Suprapubic skin (tissue), 4 donors: ENCODE measurements around the gene PTPN20. TPM values are rescaled to one million over a fixed set of nuclear protein-coding genes. Genes with fewer than 3 reads are reported as not detected.
A peak's percentile ranks its signal among the peaks of the same experiment; 100 is the strongest.

Source experiments
- DNase-seq, 2 donors: peaks; one replicate each; pipeline ENCODE4 v3.0.0-alpha.2; 2019; ENCODE audit warnings: low spot score in 2 of 2
- H3K27ac ChIP-seq: fragments of 200-600 bp; sonication (generic); one replicate; pipeline ENCODE4 v1.5.1; 2019
- H3K27me3 ChIP-seq: fragments of 200-600 bp; sonication (generic); one replicate; pipeline ENCODE4 v1.5.1; 2019
- H3K36me3 ChIP-seq: fragments of 200-600 bp; sonication (generic); one replicate; pipeline ENCODE4 v1.5.1; 2019
- H3K4me1 ChIP-seq: fragments of 200-600 bp; sonication (generic); one replicate; pipeline ENCODE4 v1.5.1; 2019
- H3K4me3 ChIP-seq: fragments of 200-600 bp; sonication (generic); one replicate; pipeline ENCODE4 v1.5.1; 2019; ENCODE audit warnings: mild to moderate bottlenecking
- H3K9me3 ChIP-seq: fragments of 200-600 bp; sonication (generic); one replicate; pipeline ENCODE4 v1.5.1; 2019
- CTCF ChIP-seq, 2 donors: fragments of 200-600 bp in 1 of 2; fragments of 450-650 bp in 1 of 2; sonication (generic) in 1 of 2; IDR thresholded peaks; one replicate each; pipeline ENCODE4 v1.5.1; 2016 to 2019; ENCODE audit warnings: antibody characterized with exemption in 2 of 2, mild to moderate bottlenecking in 1 of 2, moderate library complexity in 1 of 2
- EP300 ChIP-seq: sonication (generic); formaldehyde crosslinking; IDR thresholded peaks from one replicate; pipeline ENCODE4 v1.6.1; 2017; ENCODE audit warnings: antibody characterized with exemption
- POLR2A ChIP-seq, 2 donors: fragments of 450-650 bp; IDR thresholded peaks; one replicate each; pipeline ENCODE4 v1.6.1; 2017; ENCODE audit warnings: antibody characterized with exemption in 2 of 2, mild to moderate bottlenecking in 2 of 2, moderate library complexity in 2 of 2
- POLR2AphosphoS5 ChIP-seq, 3 donors: sonication (generic); formaldehyde crosslinking; IDR thresholded peaks; one replicate each; pipeline ENCODE4 v1.6.1; 2017; ENCODE audit warnings: antibody characterized with exemption in 3 of 3
- WGBS: methylation state at CpG from one replicate; pipeline ENCODE4 v1.1.5; 2018; 5-methylcytosine and 5-hydroxymethylcytosine counted together
- total RNA-seq, 4 donors: library from RNA; depleted of rRNA; stranded (reverse); fragments of >200 nt; gene quantifications; one replicate each; pipeline ENCODE4 v1.1.0, GENCODE V29; 2016

Gene PTPN20
- total RNA-seq, 4 donors from 2014 or later, result 3.2 to 11.5 (median 6.4) TPM

GRCh38 chr10:46992803-46993561 is 81.8 kb downstream of the PTPN20 start:
- Histone ChIP-seq H3K36me3 (no peaks in the 10 kb centered on the region), H3K9me3 (no peaks in the 10 kb centered on the region), H3K4me1 (no peaks in the 10 kb centered on the region), H3K4me3 (no peak overlapping the region), H3K27me3 (no peaks in the 10 kb centered on the region), H3K27ac (peak overlapping the region; percentile 62)
- DNase-seq, result peak in 1 of 2 donors; percentile 75
- TF ChIP-seq POLR2A (IDR thresholded peaks at IDR 0.05), result no peak
- TF ChIP-seq POLR2AphosphoS5 (IDR thresholded peaks at IDR 0.05), result no peak
- no peak for TF ChIP-seq CTCF (IDR thresholded peaks at IDR 0.05)
- TF ChIP-seq EP300, result no peak
- WGBS, result 55% methylated on average over 7 of the region's 7 CpGs

- H3K36me3 ChIP-seq, result no peaks in the 10 kb centered on the region
- 67% methylated on average over 2 of the region's 2 CpGs for WGBS
- TF ChIP-seq POLR2A (IDR thresholded peaks at IDR 0.05), result no peak
- TF ChIP-seq EP300, result no peak
- no peak for TF ChIP-seq CTCF (IDR thresholded peaks at IDR 0.05)
- TF ChIP-seq POLR2AphosphoS5 (IDR thresholded peaks at IDR 0.05), result no peak
- no peak overlapping the region for H3K27ac ChIP-seq
- H3K9me3 ChIP-seq, result no peaks in the 10 kb centered on the region
- no peaks in the 10 kb centered on the region for H3K4me1 ChIP-seq
- no peak overlapping the region for H3K4me3 ChIP-seq
- no peak for DNase-seq
- H3K27me3 ChIP-seq, result no peaks in the 10 kb centered on the region
Observed at GRCh38 chr10:46995234-46995633, 84.0 kb downstream of the PTPN20 start.

- DNase-seq, result no peak
- Histone ChIP-seq H3K4me1 (no peaks in the 10 kb centered on the region), H3K4me3 (no peak overlapping the region), H3K27me3 (no peaks in the 10 kb centered on the region), H3K36me3 (no peaks in the 10 kb centered on the region), H3K27ac (no peak overlapping the region), H3K9me3 (no peaks in the 10 kb centered on the region)
- TF ChIP-seq EP300, result no peak
- TF ChIP-seq POLR2AphosphoS5 (IDR thresholded peaks at IDR 0.05), result no peak
- no peak for TF ChIP-seq CTCF (IDR thresholded peaks at IDR 0.05)
- no peak for TF ChIP-seq POLR2A (IDR thresholded peaks at IDR 0.05)
Observed at GRCh38 chr10:46998192-46998591, 87.0 kb downstream of the PTPN20 start.

- no peak for TF ChIP-seq POLR2AphosphoS5 (IDR thresholded peaks at IDR 0.05)
- TF ChIP-seq CTCF (IDR thresholded peaks at IDR 0.05), result no peak
- TF ChIP-seq POLR2A (IDR thresholded peaks at IDR 0.05), result no peak
- TF ChIP-seq EP300, result no peak
- Histone ChIP-seq H3K9me3 (no peaks in the 10 kb centered on the region), H3K4me3 (no peak overlapping the region), H3K36me3 (no peaks in the 10 kb centered on the region), H3K4me1 (no peaks in the 10 kb centered on the region), H3K27ac (no peak overlapping the region), H3K27me3 (no peaks in the 10 kb centered on the region)
- DNase-seq, result no peak
- WGBS, result 92% methylated on average over 2 of the region's 2 CpGs
Observed at GRCh38 chr10:46998595-46998994, 87.4 kb downstream of the PTPN20 start.

GRCh38 chr10:46999217-46999616 is 88.0 kb downstream of the PTPN20 start:
- H3K9me3 ChIP-seq, result no peaks in the 10 kb centered on the region
- 61% methylated on average over 3 of the region's 3 CpGs for WGBS
- DNase-seq, result no peak
- H3K4me1 ChIP-seq, result no peaks in the 10 kb centered on the region
- H3K27ac ChIP-seq, result no peak overlapping the region
- H3K4me3 ChIP-seq, result no peak overlapping the region
- no peak for TF ChIP-seq POLR2AphosphoS5 (IDR thresholded peaks at IDR 0.05)
- H3K27me3 ChIP-seq, result no peaks in the 10 kb centered on the region
- H3K36me3 ChIP-seq, result no peaks in the 10 kb centered on the region
